Right forelimb (tissue), 1 donor: Measurements from ENCODE around the gene FSTL4.
A peak's percentile ranks its signal among the peaks of the same experiment; 100 is the strongest.

Experiments
- DNase-seq: peaks from one replicate; pipeline ENCODE4 v3.0.0-alpha.2; 2018

The FSTL4 gene

GRCh38 chr5:133423618-133424282 is 188.6 kb downstream of the FSTL4 start:
- DNase-seq, result peak; percentile 79

DNA sequence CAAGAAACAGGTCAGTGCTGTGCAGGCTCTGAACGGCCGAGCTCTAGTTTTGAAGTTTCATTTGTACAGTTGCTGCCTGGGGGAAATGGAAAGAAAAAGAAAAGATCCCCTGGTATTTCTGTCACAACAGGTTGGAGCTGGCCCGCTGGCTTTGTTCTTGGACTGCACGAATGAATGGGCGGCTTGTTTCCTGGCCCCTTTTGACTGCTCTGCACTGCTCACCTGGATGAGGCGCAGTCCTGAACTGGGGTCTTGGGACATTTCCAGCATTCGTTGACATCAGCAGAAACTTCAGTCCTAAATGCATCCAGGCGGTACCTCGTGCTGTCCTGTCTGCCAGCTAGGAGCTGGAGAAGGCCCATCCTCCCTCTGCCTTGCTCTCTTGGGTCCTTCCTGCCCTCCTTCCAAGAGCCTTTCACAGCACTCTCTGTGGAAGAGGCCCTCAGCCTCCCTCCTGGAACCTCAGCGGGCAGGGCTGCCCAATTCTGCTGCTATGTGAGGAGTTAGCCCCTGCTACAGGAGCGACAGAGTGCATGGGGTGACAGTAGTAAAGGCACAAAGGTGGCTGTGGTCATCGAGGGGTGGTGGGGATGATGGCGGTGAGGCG is 189.2 kb downstream of the FSTL4 start:
- DNase-seq, result no peak

GRCh38 chr5:133421806-133422205 is 190.5 kb downstream of the FSTL4 start:
- DNase-seq, result no peak

DNA sequence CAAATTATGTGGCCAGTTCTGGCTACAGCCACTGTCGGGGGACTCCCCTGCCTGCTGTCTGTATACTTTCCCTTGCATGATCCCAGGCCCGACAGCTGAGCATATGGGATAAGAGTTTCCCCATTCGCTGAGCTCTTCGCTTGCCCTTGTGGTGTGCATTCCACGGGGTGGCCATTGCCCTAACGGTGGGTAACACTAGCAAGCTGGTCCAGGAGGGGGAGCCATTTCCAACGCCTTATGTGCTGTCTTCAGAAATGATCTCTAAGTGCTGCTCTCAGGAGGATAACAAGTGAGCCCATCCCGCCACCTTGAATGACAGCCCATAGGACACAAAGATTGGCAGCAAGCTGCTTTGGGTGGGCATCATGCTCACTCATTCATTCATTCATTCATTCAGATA is 190.9 kb downstream of the FSTL4 start:
- DNase-seq, result no peak

GRCh38 chr5:133420440-133421301 is 191.7 kb downstream of the FSTL4 start:
- no peak for DNase-seq

GRCh38 chr5:133415906-133416305 is 196.4 kb downstream of the FSTL4 start:
- DNase-seq, result no peak

DNA sequence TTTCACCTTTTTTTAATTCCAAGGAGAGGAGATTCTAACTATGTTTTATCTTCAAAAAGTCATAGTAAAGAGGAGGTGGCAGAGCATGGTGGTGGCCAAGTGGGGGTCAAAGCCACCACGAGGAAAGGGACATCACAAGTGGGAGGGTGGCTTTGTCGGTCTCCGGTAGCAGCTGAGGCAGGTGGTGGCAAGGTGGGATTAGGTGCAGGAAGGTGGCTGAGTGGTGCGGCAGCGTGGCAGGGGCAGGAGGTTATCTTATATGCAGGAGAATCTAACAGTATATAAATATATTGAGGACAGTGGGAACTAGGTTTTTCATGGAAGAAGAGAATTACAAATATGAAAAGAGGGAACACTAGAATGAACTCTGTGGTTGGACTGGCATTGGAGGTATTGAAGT is 196.8 kb downstream of the FSTL4 start:
- no peak for DNase-seq

DNA sequence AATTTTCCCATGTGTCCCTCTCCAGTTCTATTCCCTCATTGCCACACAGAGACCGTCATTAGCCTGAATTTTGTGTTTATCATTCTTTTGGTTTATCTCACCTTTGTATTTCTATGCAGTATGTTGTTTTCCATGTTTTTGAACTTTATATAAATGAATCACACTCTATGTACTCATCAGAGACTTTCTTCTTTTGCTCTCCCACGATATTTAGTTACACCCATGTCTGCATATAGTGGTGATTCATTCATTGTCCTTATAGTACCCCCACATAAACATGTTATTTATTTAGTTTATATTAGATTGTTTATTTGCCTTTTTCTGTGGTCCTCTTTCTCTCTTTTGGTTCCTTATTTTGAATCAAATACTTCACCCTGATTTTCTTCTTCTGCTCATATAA is 199.7 kb downstream of the FSTL4 start:
- DNase-seq, result no peak

DNA sequence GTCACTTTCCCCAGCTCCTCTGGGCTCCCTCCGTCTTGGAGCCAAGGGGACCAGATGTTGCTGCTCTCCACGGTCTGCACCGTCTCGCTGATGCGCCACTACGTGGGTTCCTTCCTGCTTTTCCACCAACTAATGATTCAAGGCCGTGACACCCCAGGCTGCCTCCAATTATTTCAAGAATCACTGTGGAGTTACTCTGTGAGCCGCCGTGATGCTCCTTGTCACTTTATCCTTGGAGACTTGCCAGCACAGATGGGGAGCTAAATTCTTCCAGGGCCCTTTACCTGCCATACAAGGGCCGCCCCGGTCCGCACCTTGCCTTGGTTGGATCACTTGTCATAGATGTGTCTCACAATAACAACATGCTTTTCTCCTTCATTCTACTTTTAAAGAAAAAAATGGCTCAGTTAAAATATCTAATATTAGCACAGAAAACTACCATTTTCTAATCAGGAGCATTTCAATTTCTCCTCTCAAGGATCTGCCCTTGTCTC is 202.0 kb downstream of the FSTL4 start:
- no peak for DNase-seq

GRCh38 chr5:133409210-133409674 is 203.1 kb downstream of the FSTL4 start:
- no peak for DNase-seq

DNA sequence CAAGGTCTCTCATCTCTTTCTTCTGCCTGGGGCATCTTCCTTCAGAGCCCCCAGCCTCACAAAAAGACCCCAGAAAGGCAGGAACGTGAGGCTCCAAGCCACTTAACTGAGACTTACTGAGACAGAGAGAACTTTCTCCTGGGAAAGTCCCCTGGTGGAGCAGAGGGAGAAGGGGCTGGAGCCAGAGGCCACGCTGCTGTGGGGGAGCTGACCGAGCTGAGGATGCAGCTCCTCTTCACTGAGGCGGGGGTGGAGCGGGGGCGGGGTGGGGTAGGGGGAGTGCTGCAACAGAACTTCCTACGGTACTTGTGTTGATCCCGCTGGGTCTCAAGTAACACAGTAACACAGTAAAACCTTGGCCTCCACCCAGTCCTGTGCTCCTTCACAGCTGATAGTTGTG is 204.0 kb downstream of the FSTL4 start:
- no peak for DNase-seq

- DNase-seq, result peak; percentile 19
Measured at GRCh38 chr5:133406977-133407632, 205.2 kb downstream of the FSTL4 start.

DNA sequence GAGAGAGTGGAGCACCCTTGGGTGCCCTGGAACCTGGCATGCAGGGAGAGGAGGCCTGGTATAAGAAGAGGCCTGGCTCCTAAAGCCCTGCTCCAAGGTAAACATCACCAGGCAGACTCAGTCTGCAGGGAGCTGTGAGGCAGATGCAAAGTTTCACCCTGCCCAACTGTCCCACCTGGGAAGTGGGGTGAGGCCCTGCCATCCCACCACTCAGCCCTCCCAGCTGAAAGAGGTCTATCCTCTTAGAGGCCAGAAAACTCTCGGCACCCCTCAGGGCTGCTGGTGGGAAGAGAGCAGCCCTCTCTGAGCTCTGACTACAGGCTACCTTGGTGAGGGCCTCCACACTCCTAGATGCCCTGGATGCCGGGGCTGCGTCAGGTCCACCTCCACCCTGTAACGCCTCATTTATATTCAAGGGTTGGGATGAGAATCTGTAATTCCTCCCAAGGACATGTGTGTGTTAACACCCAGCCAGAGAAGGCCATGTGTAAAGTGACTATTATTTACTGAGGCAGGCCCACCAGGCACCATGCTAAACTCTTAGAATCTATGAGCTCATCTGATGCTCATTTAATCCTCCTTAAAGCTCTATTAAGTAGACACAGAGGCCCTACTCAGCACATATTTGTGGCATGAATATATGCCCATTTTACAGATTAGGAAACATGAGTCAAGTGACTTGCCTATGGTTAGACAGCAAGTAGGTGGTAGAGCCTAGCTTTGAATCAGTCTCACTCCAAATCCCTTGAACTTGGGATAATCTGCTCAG is 205.9 kb downstream of the FSTL4 start:
- peak; percentile 27 for DNase-seq

DNA sequence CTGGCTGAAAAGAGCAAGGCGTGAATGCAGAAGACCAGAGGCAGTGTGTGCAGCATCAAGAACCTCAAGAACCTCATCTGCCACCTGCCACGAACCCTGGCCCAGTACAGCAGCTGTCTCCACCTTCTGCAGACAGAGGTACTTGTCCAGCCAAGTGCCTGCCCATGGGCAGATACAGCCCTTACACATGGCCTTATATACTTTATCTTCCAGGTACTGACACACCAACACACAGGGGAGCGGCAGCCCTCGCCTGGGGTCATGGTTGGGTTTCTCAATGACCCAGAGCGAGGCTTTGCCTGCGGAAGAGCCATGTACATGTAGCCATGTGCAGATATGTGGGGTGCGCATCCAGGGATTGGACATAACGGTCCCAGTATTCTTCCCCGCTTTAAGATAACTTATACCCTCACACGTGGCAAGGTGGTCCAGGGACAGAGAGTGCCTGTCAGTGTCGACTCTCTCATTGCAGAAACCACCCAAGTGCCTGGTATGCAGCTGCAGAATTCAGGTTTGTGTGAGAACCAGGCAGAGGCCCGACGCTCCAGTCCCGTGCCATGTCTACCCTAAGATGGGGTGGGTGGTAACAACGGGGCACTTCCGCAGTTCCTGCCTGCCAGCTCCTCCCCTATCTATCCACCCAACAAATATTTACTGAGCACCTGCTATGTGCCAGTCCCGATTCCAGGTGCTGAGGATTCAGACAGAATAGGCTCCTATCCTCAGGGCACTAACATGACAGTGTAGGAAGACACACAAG is 206.9 kb downstream of the FSTL4 start:
- DNase-seq, result peak; percentile 12

DNA sequence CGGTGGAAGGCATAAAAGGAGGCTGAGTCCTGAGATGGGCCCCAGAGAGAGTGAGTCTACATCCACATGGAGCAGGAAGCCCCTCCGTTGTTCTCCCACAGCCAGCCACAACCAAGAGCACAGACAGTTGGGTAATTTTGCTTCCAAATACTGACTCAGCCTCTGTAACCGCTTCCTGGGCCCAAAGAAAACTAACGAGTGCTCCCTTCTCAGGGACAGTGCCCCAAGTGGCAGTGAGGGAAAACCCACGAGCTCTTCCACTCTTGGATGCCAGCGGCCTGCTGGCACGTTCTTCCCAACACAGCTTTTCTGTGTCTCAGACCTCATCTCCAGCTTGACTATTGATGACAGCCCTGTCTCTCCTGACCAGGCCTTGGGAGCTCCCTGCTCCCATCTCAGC is 207.6 kb downstream of the FSTL4 start:
- peak; percentile 38 for DNase-seq

GRCh38 chr5:133403741-133404364 is 208.5 kb downstream of the FSTL4 start:
- peak; percentile 27 for DNase-seq

DNA sequence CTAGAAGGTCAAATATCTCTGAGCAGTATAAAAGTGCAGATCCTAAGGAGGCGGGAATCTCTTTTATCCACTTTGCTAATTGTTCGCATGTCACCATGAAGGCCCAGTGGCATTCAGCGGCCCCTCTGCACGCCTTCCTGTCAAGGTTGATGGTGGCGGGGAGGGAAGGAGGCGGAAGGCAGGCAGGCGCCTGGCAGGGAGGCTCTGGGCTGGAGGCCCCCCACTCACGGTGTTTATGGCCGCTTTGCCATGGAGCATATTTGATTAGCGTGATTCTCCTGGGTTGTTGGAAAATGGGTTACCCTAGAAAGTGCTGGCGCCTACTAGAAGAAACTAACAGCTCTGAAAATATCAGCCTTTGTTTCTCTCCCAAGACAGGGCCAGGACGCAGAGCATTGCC is 209.6 kb downstream of the FSTL4 start:
- DNase-seq, result peak; percentile 1

DNA sequence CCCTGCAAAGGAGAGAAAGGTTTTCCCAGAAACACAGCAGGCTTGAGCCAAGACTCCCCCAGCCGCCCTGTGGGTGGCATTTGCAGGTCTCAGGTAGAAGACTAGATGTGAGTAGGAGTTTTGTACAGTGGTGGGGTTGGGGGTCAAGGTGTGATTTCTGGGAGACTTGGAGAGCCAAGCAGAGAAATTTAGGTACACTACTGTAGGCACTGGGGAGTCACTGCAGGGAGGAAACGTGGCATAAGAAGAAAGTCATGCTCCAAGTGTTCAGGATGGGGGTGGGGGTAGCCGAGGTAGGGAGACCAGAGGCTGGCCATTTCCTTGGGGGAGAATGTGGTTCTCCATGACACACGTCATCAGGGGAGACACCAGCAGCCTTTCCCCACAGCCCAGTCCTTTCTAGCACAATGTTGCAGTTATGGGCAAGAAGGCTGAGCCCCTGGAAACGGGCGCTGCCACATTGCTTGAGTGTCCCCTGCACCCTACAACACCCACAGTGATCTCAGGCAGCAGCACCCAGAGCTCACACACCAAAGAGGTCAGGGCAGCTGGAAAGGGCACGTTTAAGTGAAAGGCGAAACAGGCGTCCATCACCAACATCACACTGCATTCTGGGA is 210.5 kb downstream of the FSTL4 start:
- peak; percentile 2 for DNase-seq

- no peak for DNase-seq
Measured at GRCh38 chr5:133400831-133401351, 211.4 kb downstream of the FSTL4 start.

DNA sequence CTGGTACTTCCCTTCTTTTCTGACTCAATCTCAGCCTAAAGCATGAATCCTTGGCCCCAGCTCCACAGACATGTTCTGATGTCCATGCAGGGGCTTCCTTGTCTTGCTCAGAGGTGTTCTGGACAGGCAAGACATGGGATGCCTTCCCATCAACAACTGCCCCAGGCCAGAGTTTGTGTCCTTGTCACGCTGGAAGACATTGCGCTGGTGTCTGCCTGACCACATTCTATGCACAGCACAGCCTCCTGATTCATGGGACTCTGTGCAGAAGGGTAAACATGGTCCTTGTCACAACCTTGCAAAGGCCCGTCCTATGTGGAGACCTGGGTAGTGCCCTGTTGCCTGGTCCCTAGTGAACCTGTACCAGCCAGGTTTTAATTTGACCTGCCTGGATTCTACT is 212.2 kb downstream of the FSTL4 start:
- no peak for DNase-seq
